Activated T-helper 1 cell treated with anti-CD3 and anti-CD28 coated beads, Interleukin-12 subunit alpha, Interleukin-12 subunit beta, Interleukin-2, Interleukin-4 antibody, amounts not matched to agents 30 ng/mL and 10 ng/mL and 1 ng/mL, durations not matched to agents 14 hours and 24 hours and 36 hours (primary cell): ENCODE measurements around the gene CRYL1. TPM values are rescaled to one million over a fixed set of nuclear protein-coding genes. Genes with fewer than 3 reads are reported as not detected.

ENCODE experiments used
- DNase-seq: peaks from one replicate; pipeline ENCODE4 v3.0.0; 2021; ENCODE audit warnings: low spot score
- H3K27ac Mint-ChIP-seq: one replicate; pipeline ENCODE4 v1.8.0; 2021; ENCODE audit warnings: mild to moderate bottlenecking, mixed read lengths
- H3K27me3 Mint-ChIP-seq: one replicate; pipeline ENCODE4 v1.8.0; 2022; ENCODE audit warnings: mild to moderate bottlenecking, moderate library complexity, mixed read lengths; ENCODE audit not compliant: insufficient read depth
- H3K36me3 Mint-ChIP-seq: one replicate; pipeline ENCODE4 v1.8.0; 2021; ENCODE audit warnings: low read depth, mixed read lengths
- H3K4me1 Mint-ChIP-seq: one replicate; pipeline ENCODE4 v1.8.0; 2021; ENCODE audit warnings: low read depth, mixed read lengths
- H3K4me3 Mint-ChIP-seq: one replicate; pipeline ENCODE4 v1.8.0; 2021; ENCODE audit warnings: mild to moderate bottlenecking, moderate library complexity, mixed read lengths
- H3K9me3 Mint-ChIP-seq: one replicate; pipeline ENCODE4 v1.8.0; 2021; ENCODE audit warnings: mixed read lengths
- intact Hi-C: fragments of 100-400 bp; cut with micrococcal nuclease; formaldehyde crosslinking; loops from one replicate; pipeline ENCODE4 v1.15.1; 2024
- total RNA-seq: library from RNA; stranded (reverse); gene quantifications from 2 replicates; pipeline ENCODE4 v1.2.3, GENCODE V29; 2022

CRYL1 gene
- total RNA-seq = 3.9 and 5.6 TPM in 2 replicates

- peaks cover 38% of the 10 kb centered on the region for H3K4me1 Mint-ChIP-seq
- DNase-seq = peak; percentile 67
- H3K27ac Mint-ChIP-seq = peak within 1 kb of the TSS; percentile 73
- H3K9me3 Mint-ChIP-seq = peaks cover 8% of the 10 kb centered on the region
- peaks cover 1% of the 10 kb centered on the region for H3K27me3 Mint-ChIP-seq
- H3K4me3 Mint-ChIP-seq = peak within 1 kb of the TSS; percentile 87
- no peaks in the 10 kb centered on the region for H3K36me3 Mint-ChIP-seq
- intact Hi-C loops = loop anchor here (1.0 to 5.0 kb wide), 7 partner anchors 41 to 651 kb away; partner anchors contain the start of genes EEF1AKMT1, IFT88, IL17D and MRPL57
These were observed at the start of gene CRYL1 for GRCh38 chr13:20525601-20526544. Gene CRYL1, minus strand, starts transcription at chr13:20525857. Its CDS starts 63 bp downstream, at chr13:20525794.

DNA sequence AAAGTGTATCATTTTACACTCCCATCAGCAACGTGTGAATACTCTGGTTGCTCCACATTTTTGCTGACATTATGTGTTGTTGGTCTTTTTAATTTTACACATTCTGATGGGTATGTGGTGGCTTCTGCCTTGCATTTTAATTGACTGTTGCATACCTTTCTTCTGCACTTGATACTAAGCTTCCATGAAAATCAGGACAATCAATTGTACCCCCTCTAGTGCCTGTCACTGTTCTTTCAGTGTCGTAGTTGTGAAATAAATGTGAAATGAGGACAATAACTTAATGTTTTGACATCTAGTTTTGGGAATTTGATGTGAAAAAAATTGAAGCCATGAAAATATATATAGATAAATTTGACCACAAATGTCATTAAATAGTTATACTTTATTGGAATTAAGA lies 48.0 kb upstream of the CRYL1 start:
- Mint-ChIP-seq H3K9me3 (no peaks in the 10 kb centered on the region), H3K36me3 (peaks cover 4% of the 10 kb centered on the region)
- intact Hi-C loops = no loop called here

GRCh38 chr13:20573186-20573585 lies 47.5 kb upstream of the CRYL1 start:
- Mint-ChIP-seq H3K27ac (no peak overlapping the region), H3K36me3 (peaks cover 4% of the 10 kb centered on the region), H3K9me3 (no peaks in the 10 kb centered on the region), H3K27me3 (no peaks in the 10 kb centered on the region), H3K4me3 (no peak overlapping the region), H3K4me1 (peaks cover 11% of the 10 kb centered on the region)
- intact Hi-C loops = no loop called here
- no peak for DNase-seq

More for the DNA sequence above, 48.0 kb upstream of the CRYL1 start:
- no peak for DNase-seq
- peaks cover 8% of the 10 kb centered on the region for H3K4me1 Mint-ChIP-seq
- H3K27me3 Mint-ChIP-seq = no peaks in the 10 kb centered on the region
- H3K4me3 Mint-ChIP-seq = no peak overlapping the region
- H3K27ac Mint-ChIP-seq = no peak overlapping the region

GRCh38 chr13:20571676-20572075 lies 46.0 kb upstream of the CRYL1 start:
- H3K9me3 Mint-ChIP-seq = no peaks in the 10 kb centered on the region
- no peak for DNase-seq
- no peak overlapping the region for H3K27ac Mint-ChIP-seq
- H3K4me1 Mint-ChIP-seq = peaks cover 20% of the 10 kb centered on the region
- intact Hi-C loops = no loop called here
- H3K4me3 Mint-ChIP-seq = no peak overlapping the region
- H3K27me3 Mint-ChIP-seq = no peaks in the 10 kb centered on the region
- peaks cover 1% of the 10 kb centered on the region for H3K36me3 Mint-ChIP-seq

- Mint-ChIP-seq H3K9me3 (no peaks in the 10 kb centered on the region), H3K4me1 (peaks cover 27% of the 10 kb centered on the region), H3K27ac (no peak overlapping the region), H3K4me3 (no peak overlapping the region), H3K36me3 (peaks cover 1% of the 10 kb centered on the region), H3K27me3 (no peaks in the 10 kb centered on the region)
- intact Hi-C loops = no loop called here
- DNase-seq = no peak
These were observed 44.9 kb upstream of the CRYL1 start for GRCh38 chr13:20570517-20570916.

- H3K27me3 Mint-ChIP-seq = no peaks in the 10 kb centered on the region
- intact Hi-C loops = loop anchor here (1.0 to 10.0 kb wide), 7 partner anchors 42 to 613 kb away; partner anchors contain the start of genes EEF1AKMT1, IL17D, XPO4 and ZMYM2
These were observed 42.3 kb upstream of the CRYL1 start for GRCh38 chr13:20567881-20568528.

DNA sequence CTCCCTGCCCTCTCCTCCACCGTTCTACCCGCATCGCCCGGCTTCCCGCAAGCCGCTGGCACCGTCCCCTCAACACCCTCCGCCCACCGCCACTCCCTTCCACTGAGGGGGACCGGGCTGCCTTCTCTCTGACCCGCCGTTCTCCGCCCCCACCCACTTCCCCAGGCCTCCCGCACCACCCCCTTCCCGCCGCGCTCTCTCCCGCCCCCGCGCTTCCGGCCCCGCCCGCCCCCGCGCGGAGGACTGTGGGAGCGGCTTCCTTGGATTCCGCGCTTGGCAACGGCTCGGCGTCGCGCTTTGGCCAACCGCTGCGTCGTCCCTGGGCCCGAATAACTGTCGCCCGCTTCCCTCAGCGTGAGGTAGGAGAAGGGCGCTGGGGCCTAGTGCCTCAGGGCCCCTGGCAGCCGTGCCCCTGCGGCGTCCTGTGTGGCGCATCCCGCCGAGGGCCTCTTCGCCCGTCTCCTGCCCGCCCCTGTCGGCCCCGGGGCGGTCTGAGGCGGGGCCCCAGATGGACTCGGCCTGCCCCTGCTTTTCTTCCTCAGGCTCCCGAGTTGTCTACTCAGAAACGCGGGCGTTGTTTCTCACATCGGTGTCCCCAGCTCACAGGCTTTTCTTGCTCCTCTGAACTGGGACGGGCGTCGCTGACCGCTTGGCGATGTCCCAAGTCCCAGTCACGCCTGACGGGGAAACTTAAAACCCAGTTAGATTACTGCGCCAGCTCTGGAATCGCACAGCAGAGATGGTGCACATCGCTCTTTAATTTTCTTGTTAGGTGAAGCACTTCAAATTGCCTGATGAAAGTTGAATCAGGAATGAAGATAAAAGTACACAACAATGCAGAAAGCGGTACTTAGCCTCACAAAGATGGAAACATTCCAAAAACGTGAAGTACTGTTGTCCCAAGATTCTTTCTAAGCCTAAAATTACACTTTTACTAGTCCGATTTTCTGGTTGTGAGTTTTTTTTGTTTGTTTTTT lies 41.5 kb upstream of the CRYL1 start, which contains the start of gene IFT88:
TSS of gene IFT88 (plus strand) at position 260 of the 977 bp plus-strand sequence. CDS start 7,229 bp downstream, outside the sequence.
- peak within 1 kb of the TSS; percentile 88 for H3K4me3 Mint-ChIP-seq
- peak within 1 kb of the TSS; percentile 88 for H3K27ac Mint-ChIP-seq
- H3K9me3 Mint-ChIP-seq = peaks cover 5% of the 10 kb centered on the region
- H3K4me1 Mint-ChIP-seq = peaks cover 27% of the 10 kb centered on the region
- peak; percentile 85 for DNase-seq
- H3K36me3 Mint-ChIP-seq = peaks cover 2% of the 10 kb centered on the region
- intact Hi-C loops = loop anchor here (1.0 to 10.0 kb wide), 7 partner anchors 41 to 612 kb away; partner anchors contain the start of genes EEF1AKMT1, IL17D, XPO4 and ZMYM2
- no peaks in the 10 kb centered on the region for H3K27me3 Mint-ChIP-seq

More at GRCh38 chr13:20567881-20568528, 42.3 kb upstream of the CRYL1 start:
- peak overlapping the region; percentile 88 for H3K27ac Mint-ChIP-seq
- peaks cover 4% of the 10 kb centered on the region for H3K36me3 Mint-ChIP-seq
- DNase-seq = no peak
- H3K4me3 Mint-ChIP-seq = peak overlapping the region; percentile 88
- H3K9me3 Mint-ChIP-seq = peaks cover 5% of the 10 kb centered on the region
- peaks cover 27% of the 10 kb centered on the region for H3K4me1 Mint-ChIP-seq

- Mint-ChIP-seq H3K36me3 (peaks cover 2% of the 10 kb centered on the region), H3K27ac (peak overlapping the region; percentile 71), H3K4me3 (peak overlapping the region; percentile 88), H3K27me3 (no peaks in the 10 kb centered on the region), H3K9me3 (peaks cover 5% of the 10 kb centered on the region), H3K4me1 (peaks cover 20% of the 10 kb centered on the region)
- intact Hi-C loops = loop anchor here (2.0 to 10.0 kb wide), 5 partner anchors 136 to 612 kb away; partner anchors contain the start of genes IL17D, XPO4 and ZMYM2
- no peak for DNase-seq
These were observed 40.8 kb upstream of the CRYL1 start for GRCh38 chr13:20566468-20566897.

- Mint-ChIP-seq H3K9me3 (peaks cover 5% of the 10 kb centered on the region), H3K27ac (no peak overlapping the region), H3K4me3 (peak overlapping the region; percentile 27), H3K4me1 (peaks cover 19% of the 10 kb centered on the region), H3K27me3 (no peaks in the 10 kb centered on the region), H3K36me3 (peaks cover 2% of the 10 kb centered on the region)
- intact Hi-C loops = loop anchor here (5.0 to 10.0 kb wide), 2 partner anchors 368 to 610 kb away; partner anchors contain the start of gene ZMYM2
- no peak for DNase-seq
These were observed 39.6 kb upstream of the CRYL1 start for GRCh38 chr13:20565115-20565736.

GRCh38 chr13:20561741-20562140 lies 36.1 kb upstream of the CRYL1 start:
- Mint-ChIP-seq H3K4me3 (no peak overlapping the region), H3K9me3 (peaks cover 5% of the 10 kb centered on the region), H3K4me1 (peaks cover 7% of the 10 kb centered on the region), H3K27me3 (no peaks in the 10 kb centered on the region), H3K27ac (no peak overlapping the region), H3K36me3 (peaks cover 2% of the 10 kb centered on the region)
- DNase-seq = no peak
- intact Hi-C loops = loop anchor here (10.0 kb wide), 1 partner anchor 607 kb away; the partner anchor contains the start of gene ZMYM2

DNA sequence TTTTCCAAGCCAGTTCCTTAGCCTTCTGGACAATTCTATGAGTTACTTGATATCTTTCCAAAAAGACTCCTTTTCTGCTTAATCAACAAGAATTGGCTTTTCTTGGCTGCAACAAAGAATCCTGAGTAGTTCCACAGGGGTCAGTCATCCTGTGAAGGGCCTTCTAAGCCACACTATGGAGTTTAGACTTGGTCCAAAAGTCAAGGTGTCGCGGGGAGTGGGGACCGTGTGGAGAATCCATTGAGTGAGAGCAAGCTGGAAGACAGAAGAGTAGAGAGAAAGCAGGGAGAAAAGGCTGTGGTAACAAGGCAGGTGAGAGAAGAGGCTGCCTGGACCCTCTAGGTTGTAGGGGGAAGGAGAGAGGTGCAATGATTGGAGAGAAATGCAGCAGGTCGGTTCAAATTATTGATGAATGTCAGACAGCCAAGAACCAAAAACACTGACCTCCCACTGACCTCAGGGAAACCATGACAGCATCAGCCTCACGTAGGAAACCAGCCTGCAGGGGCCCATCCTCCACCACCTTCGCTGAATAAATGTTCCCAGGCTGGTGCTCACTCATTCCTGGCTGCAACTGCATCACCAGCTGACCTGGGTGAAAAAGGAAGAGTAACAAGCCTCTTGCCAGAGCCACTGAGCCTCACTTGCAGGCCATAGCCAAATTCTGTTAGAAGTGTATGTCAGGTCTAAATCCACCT lies 34.2 kb upstream of the CRYL1 start:
- H3K27ac Mint-ChIP-seq = no peak overlapping the region
- no peaks in the 10 kb centered on the region for H3K27me3 Mint-ChIP-seq
- DNase-seq = no peak
- H3K4me3 Mint-ChIP-seq = no peak overlapping the region
- H3K4me1 Mint-ChIP-seq = no peaks in the 10 kb centered on the region
- intact Hi-C loops = loop anchor here (10.0 kb wide), 1 partner anchor 605 kb away; the partner anchor contains the start of gene ZMYM2
- H3K9me3 Mint-ChIP-seq = no peaks in the 10 kb centered on the region
- H3K36me3 Mint-ChIP-seq = peaks cover 2% of the 10 kb centered on the region
